SU-DHL-6 (cell line): ENCODE results near the gene SORBS2.

Experiments
- CTCF ChIP-seq: fragments of 200-600 bp; sonication (generic); IDR thresholded peaks from one replicate; pipeline ENCODE4 v1.5.1; 2017; ENCODE audit warnings: antibody characterized with exemption, mild to moderate bottlenecking, low read length, moderate library complexity; ENCODE audit not compliant: insufficient read depth, poor library complexity, severe bottlenecking
- EZH2phosphoT487 ChIP-seq: fragments of 200-600 bp; sonication (generic), shearing (Covaris generic); conservative IDR thresholded peaks from 2 replicates; pipeline ENCODE4 v1.6.1; 2018; ENCODE audit warnings: mild to moderate bottlenecking, antibody characterized with exemption, low read length, moderate library complexity, mixed read lengths

- TF ChIP-seq CTCF (no peak), EZH2phosphoT487 (no peak)
Observed at GRCh38 chr4:185671066-185671465, 140.9 kb downstream of the SORBS2 start.
